ENCODE results near the gene C21orf91. TPM values are rescaled to one million over a fixed set of nuclear protein-coding genes. Genes with fewer than 3 reads are reported as not detected.

The C21orf91 gene
- 1 to 10 TPM; 2.7 to 4.8 TPM for polyA plus RNA-seq

GRCh38 chr21:17819114-17819876 is at the start of gene C21orf91:
TSS of gene C21orf91 (minus strand) at chr21:17819356. CDS start at chr21:17818318, 1,038 bp downstream.
- peak within 1 kb of the TSS; percentile 95 for H3K27ac ChIP-seq (ENCODE audit: low read depth in 2 of 2, low read length in 1 of 2)
- 0 to 1% methylated on average over 64 to 78 of the region's 78 CpGs for WGBS, 2 donors
- no peaks in the 10 kb centered on the region for H3K9me3 ChIP-seq (ENCODE audit: control insufficient read depth in 2 of 2, insufficient read depth in 1 of 2, low read depth in 1 of 2, low read length in 1 of 2)
- H3K4me1 ChIP-seq (ENCODE audit: control insufficient read depth in 2 of 2, insufficient read depth in 2 of 2, low read length in 1 of 2), result no peaks in the 10 kb centered on the region
- H3K27me3 ChIP-seq (ENCODE audit: control insufficient read depth in 1 of 2, insufficient read depth in 2 of 2, low read length in 2 of 2), result no peaks in the 10 kb centered on the region
- no peaks in the 10 kb centered on the region for H3K36me3 ChIP-seq (ENCODE audit: control insufficient read depth in 2 of 2, insufficient read depth in 2 of 2, low read length in 1 of 2)
- H3K4me3 ChIP-seq (ENCODE audit: low read depth in 1 of 2, low read length in 2 of 2), result peak within 1 kb of the TSS; percentile 76 to 99

DNA sequence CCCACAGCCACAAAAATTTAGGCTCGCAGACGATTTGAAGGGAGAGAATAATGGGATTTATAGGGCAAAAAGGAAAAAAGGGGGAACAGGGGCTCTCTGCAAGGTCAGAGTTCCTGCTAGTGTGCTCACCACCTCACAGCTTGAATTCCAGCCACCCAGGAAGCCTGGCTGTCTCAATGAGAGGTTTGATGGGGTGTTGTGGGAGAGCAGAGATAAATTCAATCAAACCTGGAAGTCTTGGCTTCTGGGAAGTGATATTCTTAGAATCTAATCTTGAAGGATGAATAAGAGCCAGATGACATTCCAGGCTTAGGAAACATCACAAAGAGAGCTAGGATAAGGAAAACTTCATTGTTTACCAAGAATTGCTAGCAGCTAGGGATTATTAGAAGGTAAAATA is 47.4 kb upstream of the C21orf91 start:
- WGBS, 2 donors, result 90 to 92% methylated on average over 2 of the region's 2 CpGs
- no peaks in the 10 kb centered on the region for H3K36me3 ChIP-seq (ENCODE audit: control insufficient read depth in 2 of 2, insufficient read depth in 2 of 2, low read length in 1 of 2)

GRCh38 chr21:17859661-17860060 is 40.5 kb upstream of the C21orf91 start:
- Histone ChIP-seq H3K27me3 (ENCODE audit: control insufficient read depth in 1 of 2, insufficient read depth in 2 of 2, low read length in 2 of 2) (no peaks in the 10 kb centered on the region), H3K9me3 (ENCODE audit: control insufficient read depth in 2 of 2, insufficient read depth in 1 of 2, low read depth in 1 of 2, low read length in 1 of 2) (no peaks in the 10 kb centered on the region), H3K4me3 (ENCODE audit: low read depth in 1 of 2, low read length in 2 of 2) (no peak overlapping the region), H3K4me1 (ENCODE audit: control insufficient read depth in 2 of 2, insufficient read depth in 2 of 2, low read length in 1 of 2) (no peaks in the 10 kb centered on the region), H3K36me3 (ENCODE audit: control insufficient read depth in 2 of 2, insufficient read depth in 2 of 2, low read length in 1 of 2) (no peaks in the 10 kb centered on the region), H3K27ac (ENCODE audit: low read depth in 2 of 2, low read length in 1 of 2) (no peak overlapping the region)
- 79 to 90% methylated on average over 1 of the region's 1 CpG for WGBS, 2 donors

More for the DNA sequence above, 47.4 kb upstream of the C21orf91 start:
- H3K27me3 ChIP-seq (ENCODE audit: control insufficient read depth in 1 of 2, insufficient read depth in 2 of 2, low read length in 2 of 2), result no peaks in the 10 kb centered on the region
- no peaks in the 10 kb centered on the region for H3K9me3 ChIP-seq (ENCODE audit: control insufficient read depth in 2 of 2, insufficient read depth in 1 of 2, low read depth in 1 of 2, low read length in 1 of 2)
- H3K4me3 ChIP-seq (ENCODE audit: low read depth in 1 of 2, low read length in 2 of 2), result no peak overlapping the region
- no peaks in the 10 kb centered on the region for H3K4me1 ChIP-seq (ENCODE audit: control insufficient read depth in 2 of 2, insufficient read depth in 2 of 2, low read length in 1 of 2)
- no peak overlapping the region for H3K27ac ChIP-seq (ENCODE audit: low read depth in 2 of 2, low read length in 1 of 2)

- H3K9me3 ChIP-seq (ENCODE audit: control insufficient read depth in 2 of 2, insufficient read depth in 1 of 2, low read depth in 1 of 2, low read length in 1 of 2), result no peaks in the 10 kb centered on the region
- 88 to 90% methylated on average over 2 of the region's 2 CpGs for WGBS, 2 donors
- H3K27ac ChIP-seq (ENCODE audit: low read depth in 2 of 2, low read length in 1 of 2), result no peak overlapping the region
- H3K36me3 ChIP-seq (ENCODE audit: control insufficient read depth in 2 of 2, insufficient read depth in 2 of 2, low read length in 1 of 2), result no peaks in the 10 kb centered on the region
- H3K4me1 ChIP-seq (ENCODE audit: control insufficient read depth in 2 of 2, insufficient read depth in 2 of 2, low read length in 1 of 2), result no peaks in the 10 kb centered on the region
- no peak overlapping the region for H3K4me3 ChIP-seq (ENCODE audit: low read depth in 1 of 2, low read length in 2 of 2)
- H3K27me3 ChIP-seq (ENCODE audit: control insufficient read depth in 1 of 2, insufficient read depth in 2 of 2, low read length in 2 of 2), result no peaks in the 10 kb centered on the region
Measured at GRCh38 chr21:17858747-17859146, 39.6 kb upstream of the C21orf91 start.

DNA sequence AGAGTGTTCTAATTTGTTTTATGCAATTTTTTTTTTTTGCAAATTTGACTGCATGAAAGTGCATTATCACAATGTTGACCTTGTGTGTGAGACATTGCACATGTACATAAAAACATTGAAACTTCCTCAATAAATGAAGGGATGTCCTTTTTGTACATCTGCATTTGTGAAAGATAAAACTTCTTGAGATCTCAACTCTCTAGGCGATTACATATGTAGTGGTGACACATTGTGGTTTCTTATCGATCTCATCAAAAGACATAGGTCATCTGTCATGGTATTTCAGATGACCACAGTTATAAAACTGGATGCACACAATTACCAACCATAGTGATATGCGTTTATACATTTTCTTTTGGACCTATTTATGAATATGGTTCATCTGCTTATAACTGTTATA is 35.6 kb upstream of the C21orf91 start:
- 90 to 91% methylated on average over 3 of the region's 3 CpGs for WGBS, 2 donors
- no peaks in the 10 kb centered on the region for H3K4me1 ChIP-seq (ENCODE audit: control insufficient read depth in 2 of 2, insufficient read depth in 2 of 2, low read length in 1 of 2)

DNA sequence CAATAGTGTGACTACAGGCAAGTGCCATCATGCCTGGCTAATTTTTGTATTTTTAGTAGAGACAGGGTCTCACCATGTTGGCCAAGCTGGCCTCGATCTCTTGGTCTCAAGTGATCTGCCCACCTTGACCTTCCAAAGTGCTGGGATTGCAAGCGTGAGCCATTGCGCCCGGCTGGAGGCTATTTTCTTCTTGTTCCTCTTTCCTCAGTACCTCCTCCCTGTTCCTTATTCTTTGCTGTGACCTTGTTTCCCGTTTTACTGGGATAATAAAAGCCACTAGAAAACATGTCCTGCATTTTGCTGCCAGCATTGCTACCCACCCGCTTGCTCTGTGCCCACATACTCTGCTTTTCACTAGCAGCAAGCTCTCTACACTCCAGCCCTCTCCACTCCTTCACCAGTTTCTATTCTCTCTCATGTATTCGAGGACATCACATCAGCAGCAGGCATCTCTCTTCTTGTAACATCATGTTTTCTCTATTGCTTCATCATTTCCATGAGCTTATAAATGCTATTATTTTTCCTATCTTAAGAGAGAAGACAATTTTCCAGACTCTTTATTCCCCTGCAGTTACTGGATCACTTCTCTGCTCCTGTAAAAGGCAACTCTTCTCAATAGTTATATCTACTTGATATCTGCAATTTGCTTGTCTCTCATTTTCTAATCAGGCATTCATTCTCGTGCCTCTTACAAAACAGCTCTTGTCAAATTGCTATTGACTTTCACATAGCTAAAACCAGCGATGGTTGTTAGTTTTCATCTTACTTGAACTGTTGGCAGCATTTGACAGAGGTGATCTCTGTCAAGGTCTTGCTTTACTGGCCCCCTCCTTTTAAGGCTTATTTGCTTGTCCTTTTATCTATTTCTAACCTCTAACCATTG is 34.5 kb upstream of the C21orf91 start:
- Histone ChIP-seq H3K27ac (ENCODE audit: low read depth in 2 of 2, low read length in 1 of 2) (no peak overlapping the region), H3K27me3 (ENCODE audit: control insufficient read depth in 1 of 2, insufficient read depth in 2 of 2, low read length in 2 of 2) (no peaks in the 10 kb centered on the region), H3K9me3 (ENCODE audit: control insufficient read depth in 2 of 2, insufficient read depth in 1 of 2, low read depth in 1 of 2, low read length in 1 of 2) (no peaks in the 10 kb centered on the region), H3K36me3 (ENCODE audit: control insufficient read depth in 2 of 2, insufficient read depth in 2 of 2, low read length in 1 of 2) (no peaks in the 10 kb centered on the region), H3K4me1 (ENCODE audit: control insufficient read depth in 2 of 2, insufficient read depth in 2 of 2, low read length in 1 of 2) (no peaks in the 10 kb centered on the region), H3K4me3 (ENCODE audit: low read depth in 1 of 2, low read length in 2 of 2) (no peak overlapping the region)
- 63 to 68% methylated on average over 9 of the region's 9 CpGs for WGBS, 2 donors

More for the DNA sequence above, 35.6 kb upstream of the C21orf91 start:
- no peak overlapping the region for H3K27ac ChIP-seq (ENCODE audit: low read depth in 2 of 2, low read length in 1 of 2)
- no peaks in the 10 kb centered on the region for H3K9me3 ChIP-seq (ENCODE audit: control insufficient read depth in 2 of 2, insufficient read depth in 1 of 2, low read depth in 1 of 2, low read length in 1 of 2)
- H3K4me3 ChIP-seq (ENCODE audit: low read depth in 1 of 2, low read length in 2 of 2), result no peak overlapping the region
- no peaks in the 10 kb centered on the region for H3K36me3 ChIP-seq (ENCODE audit: control insufficient read depth in 2 of 2, insufficient read depth in 2 of 2, low read length in 1 of 2)
- no peaks in the 10 kb centered on the region for H3K27me3 ChIP-seq (ENCODE audit: control insufficient read depth in 1 of 2, insufficient read depth in 2 of 2, low read length in 2 of 2)

DNA sequence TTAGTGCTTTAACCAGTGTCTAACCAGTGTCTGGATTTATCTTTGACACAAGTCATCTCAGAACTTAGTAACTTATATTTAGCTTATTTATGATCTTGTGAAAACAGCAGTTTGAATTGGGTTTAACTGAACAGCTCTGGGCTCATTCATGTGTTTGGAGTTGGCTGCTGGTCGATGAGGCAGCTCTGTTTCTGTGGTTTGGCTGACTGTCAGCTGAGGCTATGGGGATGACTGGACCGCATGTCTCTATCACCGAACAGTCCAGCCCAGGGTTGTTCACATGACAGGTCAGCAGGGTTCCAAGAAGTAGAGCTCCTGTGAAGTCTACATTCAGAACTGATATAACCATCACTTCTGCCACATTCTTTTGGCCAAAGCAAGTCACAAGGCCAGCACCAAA is 29.1 kb upstream of the C21orf91 start:
- Histone ChIP-seq H3K4me3 (ENCODE audit: low read depth in 1 of 2, low read length in 2 of 2) (no peak overlapping the region), H3K4me1 (ENCODE audit: control insufficient read depth in 2 of 2, insufficient read depth in 2 of 2, low read length in 1 of 2) (no peaks in the 10 kb centered on the region), H3K9me3 (ENCODE audit: control insufficient read depth in 2 of 2, insufficient read depth in 1 of 2, low read depth in 1 of 2, low read length in 1 of 2) (no peaks in the 10 kb centered on the region), H3K27me3 (ENCODE audit: control insufficient read depth in 1 of 2, insufficient read depth in 2 of 2, low read length in 2 of 2) (no peaks in the 10 kb centered on the region), H3K27ac (ENCODE audit: low read depth in 2 of 2, low read length in 1 of 2) (no peak overlapping the region), H3K36me3 (ENCODE audit: control insufficient read depth in 2 of 2, insufficient read depth in 2 of 2, low read length in 1 of 2) (no peaks in the 10 kb centered on the region)
- WGBS, 2 donors, result 41 to 50% methylated on average over 3 of the region's 3 CpGs

- Histone ChIP-seq H3K4me3 (ENCODE audit: low read depth in 1 of 2, low read length in 2 of 2) (no peak overlapping the region), H3K9me3 (ENCODE audit: control insufficient read depth in 2 of 2, insufficient read depth in 1 of 2, low read depth in 1 of 2, low read length in 1 of 2) (no peaks in the 10 kb centered on the region), H3K27me3 (ENCODE audit: control insufficient read depth in 1 of 2, insufficient read depth in 2 of 2, low read length in 2 of 2) (no peaks in the 10 kb centered on the region), H3K4me1 (ENCODE audit: control insufficient read depth in 2 of 2, insufficient read depth in 2 of 2, low read length in 1 of 2) (no peaks in the 10 kb centered on the region), H3K27ac (ENCODE audit: low read depth in 2 of 2, low read length in 1 of 2) (no peak overlapping the region), H3K36me3 (ENCODE audit: control insufficient read depth in 2 of 2, insufficient read depth in 2 of 2, low read length in 1 of 2) (no peaks in the 10 kb centered on the region)
Measured at GRCh38 chr21:17841103-17841502, 21.9 kb upstream of the C21orf91 start.

DNA sequence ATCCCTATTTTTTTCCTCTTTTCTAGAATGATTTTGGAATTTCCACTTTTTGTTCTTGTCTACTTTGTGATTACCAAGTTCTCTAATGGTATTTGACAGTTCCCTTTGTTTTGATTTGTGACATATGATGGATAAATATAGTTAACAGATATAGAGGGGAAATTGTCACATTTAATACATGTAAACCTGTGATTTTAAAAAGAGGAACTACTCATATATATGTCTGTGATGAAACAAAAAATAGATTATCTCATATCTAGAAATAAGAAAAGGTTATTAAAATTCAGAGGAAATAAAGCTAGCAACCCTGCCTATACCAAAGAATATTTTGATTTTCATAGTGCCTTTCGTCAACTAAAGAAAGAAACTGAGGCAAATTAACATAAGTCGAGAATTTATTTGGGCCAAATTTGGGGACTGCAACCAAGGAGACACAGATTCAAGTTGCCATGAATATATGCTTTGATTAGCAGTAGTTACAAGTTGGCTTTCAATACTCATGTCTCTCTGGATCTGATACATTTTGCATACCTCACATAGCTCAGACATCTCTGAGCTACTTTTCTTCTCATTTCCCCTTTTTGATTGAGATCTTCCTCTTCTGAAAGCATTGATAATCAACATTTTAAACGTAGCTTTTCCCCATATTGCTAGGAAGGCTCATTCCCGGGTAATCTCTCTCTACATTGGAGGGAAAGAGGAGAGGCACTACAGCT is 15.6 kb upstream of the C21orf91 start:
- no peaks in the 10 kb centered on the region for H3K27me3 ChIP-seq (ENCODE audit: control insufficient read depth in 1 of 2, insufficient read depth in 2 of 2, low read length in 2 of 2)
- WGBS, 2 donors, result 68 to 81% methylated on average over 4 of the region's 4 CpGs
- no peaks in the 10 kb centered on the region for H3K36me3 ChIP-seq (ENCODE audit: control insufficient read depth in 2 of 2, insufficient read depth in 2 of 2, low read length in 1 of 2)
- H3K4me3 ChIP-seq (ENCODE audit: low read depth in 1 of 2, low read length in 2 of 2), result no peak overlapping the region
- no peaks in the 10 kb centered on the region for H3K4me1 ChIP-seq (ENCODE audit: control insufficient read depth in 2 of 2, insufficient read depth in 2 of 2, low read length in 1 of 2)
- no peak overlapping the region for H3K27ac ChIP-seq (ENCODE audit: low read depth in 2 of 2, low read length in 1 of 2)
- H3K9me3 ChIP-seq (ENCODE audit: control insufficient read depth in 2 of 2, insufficient read depth in 1 of 2, low read depth in 1 of 2, low read length in 1 of 2), result no peaks in the 10 kb centered on the region
